MM.1S (cell line): ENCODE data around the gene DIP2B.
"Not testable (repeated sequence)": the region's sequence is repeated elsewhere in the genome, so short reads cannot be mapped to it uniquely, and the experiment has no call there.

Source experiments
- DNase-seq: peaks from one replicate; pipeline ENCODE4 v3.0.0-alpha.2; 2015
- H2AFZ ChIP-seq: fragments of 300-600 bp; sonication (generic); 2 replicates; pipeline ENCODE4 v1.6.0; 2016; ENCODE audit warnings: antibody characterized with exemption, low read length
- H3F3A ChIP-seq: fragments of 300-600 bp; sonication (generic); 2 replicates; pipeline ENCODE4 v1.6.1; 2016; ENCODE audit warnings: mild to moderate bottlenecking, antibody characterized with exemption, low read length, moderate library complexity, mixed read lengths; ENCODE audit not compliant: insufficient read depth
- H3K27ac ChIP-seq: fragments of 300-600 bp; sonication (generic); 2 replicates; pipeline ENCODE4 v1.5.1; 2016; ENCODE audit warnings: mild to moderate bottlenecking, low read length
- H3K27me3 ChIP-seq: fragments of 300-600 bp; sonication (generic); replicated peaks from 2 replicates; pipeline ENCODE4 v1.6.0; 2016; ENCODE audit warnings: low read length; ENCODE audit not compliant: insufficient read depth
- H3K36me3 ChIP-seq: fragments of 300-600 bp; sonication (generic); replicated peaks from 2 replicates; pipeline ENCODE4 v1.6.1; 2016; ENCODE audit warnings: mild to moderate bottlenecking, low read length, mixed read lengths; ENCODE audit not compliant: insufficient read depth
- H3K4me1 ChIP-seq: fragments of 300-600 bp; sonication (generic); 2 replicates; pipeline ENCODE4 v1.6.1; 2016; ENCODE audit warnings: low read length, mixed read lengths
- H3K4me2 ChIP-seq: fragments of 300-600 bp; sonication (generic); 2 replicates; pipeline ENCODE4 v1.6.0; 2016; ENCODE audit warnings: low read depth, low read length
- H3K4me3 ChIP-seq: fragments of 300-600 bp; sonication (generic); 2 replicates; pipeline ENCODE4 v1.5.1; 2016; ENCODE audit warnings: low read length, mixed read lengths
- H3K79me2 ChIP-seq: fragments of 300-600 bp; sonication (generic); 2 replicates; pipeline ENCODE4 v1.6.1; 2016; ENCODE audit warnings: mixed run types, low read length, mixed read lengths
- H3K9ac ChIP-seq: fragments of 300-600 bp; sonication (generic); 2 replicates; pipeline ENCODE4 v1.6.1; 2016; ENCODE audit warnings: low read length, mixed read lengths
- H3K9me2 ChIP-seq: fragments of 300-600 bp; sonication (generic); replicated peaks from 2 replicates; pipeline ENCODE4 v1.6.1; 2016; ENCODE audit warnings: mild to moderate bottlenecking, low read length, mixed read lengths; ENCODE audit not compliant: insufficient read depth
- H3K9me3 ChIP-seq: fragments of 300-600 bp; sonication (generic); replicated peaks from 2 replicates; pipeline ENCODE4 v1.6.1; 2016; ENCODE audit warnings: mild to moderate bottlenecking, low read length, mixed read lengths; ENCODE audit not compliant: insufficient read depth
- H4K20me1 ChIP-seq: fragments of 300-600 bp; sonication (generic); 2 replicates; pipeline ENCODE4 v1.6.1; 2016; ENCODE audit warnings: mild to moderate bottlenecking, low read length, moderate library complexity, mixed read lengths; ENCODE audit not compliant: insufficient read depth
- EZH2 ChIP-seq: fragments of 300-600 bp; sonication (generic); optimal IDR thresholded peaks from 2 replicates; pipeline ENCODE3; 2017; ENCODE audit warnings: low read depth, mild to moderate bottlenecking, antibody characterized with exemption, low read length, mixed read lengths
- EZH2phosphoT487 ChIP-seq: fragments of 300-600 bp; sonication (generic); IDR thresholded peaks from 2 replicates; pipeline ENCODE4 v1.6.1; 2018; ENCODE audit warnings: antibody characterized with exemption, low read length
- TF ChIP-seq, protein P1 (sequence below): fragments of 300-600 bp; sonication (generic); IDR thresholded peaks from 2 replicates; pipeline ENCODE4 v1.5.1; 2016; ENCODE audit warnings: antibody characterized with exemption, low read length, mixed read lengths

Gene DIP2B

DNA sequence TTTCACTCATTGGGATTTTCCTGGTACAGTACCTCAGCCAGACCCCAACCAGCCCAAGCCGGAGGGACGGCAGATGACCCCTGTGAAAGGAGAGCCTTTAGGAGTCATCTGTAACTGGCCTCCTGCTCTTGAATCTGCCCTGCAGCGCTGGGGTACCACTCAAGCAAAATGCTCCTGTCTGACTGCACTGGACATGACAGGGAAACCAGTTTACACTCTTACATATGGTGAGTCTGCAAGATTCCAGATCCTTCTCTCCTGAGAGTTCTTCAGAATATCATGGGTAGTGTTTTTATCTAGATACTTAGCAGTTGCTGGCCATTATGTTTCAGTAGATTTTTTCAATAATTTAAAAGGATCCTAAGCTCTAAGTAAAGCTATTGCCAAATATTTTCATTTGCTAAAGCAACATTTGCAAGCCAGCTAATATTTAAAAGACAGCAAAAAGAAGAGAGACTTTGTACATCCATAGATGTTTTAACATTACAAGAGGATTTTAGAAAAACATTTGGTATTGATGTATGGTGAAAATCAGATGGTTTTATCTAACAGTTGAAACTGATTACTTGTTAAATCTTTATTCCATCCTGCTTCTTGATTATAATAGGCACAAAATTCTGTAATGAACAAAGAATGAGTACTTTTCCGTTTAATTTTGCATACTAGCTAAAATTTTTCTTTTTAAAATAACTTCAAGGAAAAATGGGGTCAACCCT is 174.0 kb downstream of the DIP2B start:
- no peaks in the 10 kb centered on the region for H3K36me3 ChIP-seq
- H3F3A ChIP-seq: no peaks in the 10 kb centered on the region
- H3K9ac ChIP-seq: no peak overlapping the region
- no peaks in the 10 kb centered on the region for H3K79me2 ChIP-seq
- H3K27me3 ChIP-seq: no peaks in the 10 kb centered on the region
- no peaks in the 10 kb centered on the region for H3K4me1 ChIP-seq
- TF ChIP-seq, protein P1, sequence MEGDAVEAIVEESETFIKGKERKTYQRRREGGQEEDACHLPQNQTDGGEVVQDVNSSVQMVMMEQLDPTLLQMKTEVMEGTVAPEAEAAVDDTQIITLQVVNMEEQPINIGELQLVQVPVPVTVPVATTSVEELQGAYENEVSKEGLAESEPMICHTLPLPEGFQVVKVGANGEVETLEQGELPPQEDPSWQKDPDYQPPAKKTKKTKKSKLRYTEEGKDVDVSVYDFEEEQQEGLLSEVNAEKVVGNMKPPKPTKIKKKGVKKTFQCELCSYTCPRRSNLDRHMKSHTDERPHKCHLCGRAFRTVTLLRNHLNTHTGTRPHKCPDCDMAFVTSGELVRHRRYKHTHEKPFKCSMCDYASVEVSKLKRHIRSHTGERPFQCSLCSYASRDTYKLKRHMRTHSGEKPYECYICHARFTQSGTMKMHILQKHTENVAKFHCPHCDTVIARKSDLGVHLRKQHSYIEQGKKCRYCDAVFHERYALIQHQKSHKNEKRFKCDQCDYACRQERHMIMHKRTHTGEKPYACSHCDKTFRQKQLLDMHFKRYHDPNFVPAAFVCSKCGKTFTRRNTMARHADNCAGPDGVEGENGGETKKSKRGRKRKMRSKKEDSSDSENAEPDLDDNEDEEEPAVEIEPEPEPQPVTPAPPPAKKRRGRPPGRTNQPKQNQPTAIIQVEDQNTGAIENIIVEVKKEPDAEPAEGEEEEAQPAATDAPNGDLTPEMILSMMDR: no peak
- TF ChIP-seq EZH2 (no peak), EZH2phosphoT487 (no peak)
- no peaks in the 10 kb centered on the region for H3K9me2 ChIP-seq
- DNase-seq: no peak
- H2AFZ ChIP-seq: no peak overlapping the region
- H4K20me1 ChIP-seq: no peaks in the 10 kb centered on the region
- no peaks in the 10 kb centered on the region for H3K9me3 ChIP-seq
- H3K4me2 ChIP-seq: no peak overlapping the region
- H3K4me3 ChIP-seq: no peak overlapping the region
- no peak overlapping the region for H3K27ac ChIP-seq

GRCh38 chr12:50679612-50680011 is 174.8 kb downstream of the DIP2B start:
- Histone ChIP-seq H4K20me1 (no peaks in the 10 kb centered on the region), H3K9me3 (no peaks in the 10 kb centered on the region), H3K27ac (no peak overlapping the region), H3K36me3 (no peaks in the 10 kb centered on the region), H2AFZ (no peak overlapping the region), H3K9ac (no peak overlapping the region), H3K9me2 (no peaks in the 10 kb centered on the region), H3K79me2 (no peaks in the 10 kb centered on the region), H3K4me2 (no peak overlapping the region), H3K4me3 (no peak overlapping the region), H3K4me1 (no peaks in the 10 kb centered on the region), H3K27me3 (no peaks in the 10 kb centered on the region), H3F3A (no peaks in the 10 kb centered on the region)
- TF ChIP-seq EZH2phosphoT487 (no peak), EZH2 (no peak)
- TF ChIP-seq, protein P1: no peak
- DNase-seq: no peak

GRCh38 chr12:50681064-50681463 is 176.3 kb downstream of the DIP2B start:
- DNase-seq, H3K27me3 ChIP-seq, H3K4me3 ChIP-seq, H3K36me3 ChIP-seq, H3K9me3 ChIP-seq, H3K4me2 ChIP-seq, H4K20me1 ChIP-seq, H3K79me2 ChIP-seq, H3F3A ChIP-seq, H3K4me1 ChIP-seq, H3K9ac ChIP-seq, H2AFZ ChIP-seq, H3K27ac ChIP-seq, H3K9me2 ChIP-seq: not testable (repeated sequence)

DNA sequence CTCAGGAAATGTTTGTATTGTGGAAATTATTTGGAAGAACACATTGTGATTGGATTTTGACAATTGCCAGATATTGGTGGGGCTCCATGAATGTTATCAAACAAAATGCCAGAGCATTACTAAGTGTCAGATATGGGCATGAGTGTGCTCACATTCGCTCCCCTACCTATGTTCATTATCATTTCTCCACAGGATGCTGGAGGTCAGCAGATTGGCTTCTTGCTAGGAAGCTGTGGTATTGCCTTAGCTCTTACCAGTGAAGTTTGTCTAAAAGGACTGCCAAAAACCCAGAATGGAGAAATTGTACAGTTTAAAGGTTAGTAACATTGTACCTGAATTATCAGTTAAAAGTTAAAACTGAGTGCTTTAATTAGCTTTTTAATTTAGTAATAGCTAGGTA is 180.9 kb downstream of the DIP2B start:
- no peak overlapping the region for H3K9ac ChIP-seq
- H3K27me3 ChIP-seq: no peaks in the 10 kb centered on the region
- DNase-seq: no peak
- no peaks in the 10 kb centered on the region for H3K36me3 ChIP-seq
- no peaks in the 10 kb centered on the region for H4K20me1 ChIP-seq
- no peaks in the 10 kb centered on the region for H3K9me2 ChIP-seq
- H3K79me2 ChIP-seq: no peaks in the 10 kb centered on the region
- H3F3A ChIP-seq: no peaks in the 10 kb centered on the region
- no peak overlapping the region for H3K4me2 ChIP-seq
- no peak overlapping the region for H2AFZ ChIP-seq
- TF ChIP-seq, protein P1: no peak
- TF ChIP-seq EZH2phosphoT487 (no peak), EZH2 (no peak)
- H3K27ac ChIP-seq: no peak overlapping the region
- no peak overlapping the region for H3K4me3 ChIP-seq
- no peaks in the 10 kb centered on the region for H3K4me1 ChIP-seq
- no peaks in the 10 kb centered on the region for H3K9me3 ChIP-seq
